GM18505 (cell line): Measurements from ENCODE around the gene ESPN.
"Not testable (repeated sequence)": the region's sequence is repeated elsewhere in the genome, so short reads cannot be mapped to it uniquely, and the experiment has no call there.

ENCODE experiments used
- ATAC-seq: cut with Tn5 transposase; IDR thresholded peaks from one replicate; pipeline ENCODE4 v1.9.1; 2021; ENCODE audit not compliant: unreplicated experiment
- POLR2A ChIP-seq: IDR thresholded peaks from 4 replicates; pipeline ENCODE4 v1.6.1; 2011; ENCODE audit warnings: borderline replicate concordance; ENCODE audit not compliant: insufficient read depth, insufficient read length; ENCODE audit errors: extremely low read depth

ESPN gene

DNA sequence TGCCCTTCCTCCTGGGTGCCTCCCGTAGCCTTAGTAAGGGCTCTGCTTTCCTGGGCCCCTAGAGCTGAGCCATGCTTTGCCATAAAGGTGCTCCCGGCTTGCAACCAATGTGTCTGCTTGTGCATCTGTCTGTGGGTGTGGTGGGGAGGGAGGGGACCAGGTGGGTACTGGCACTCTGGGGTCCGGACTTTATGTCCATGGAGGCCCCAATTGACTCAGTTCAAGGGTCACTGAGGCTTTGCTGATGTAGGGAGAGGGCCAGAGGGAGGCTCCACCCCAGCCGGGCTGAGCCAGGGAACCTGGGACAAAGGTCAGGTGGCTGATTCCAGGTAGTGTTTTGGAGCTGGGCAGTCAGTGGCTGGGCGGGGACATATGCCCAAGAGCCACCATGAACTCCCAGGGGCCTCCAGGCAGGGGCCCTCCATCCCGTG is 26.4 kb downstream of the ESPN start:
- TF ChIP-seq POLR2A = no peak
- ATAC-seq = no peak

DNA sequence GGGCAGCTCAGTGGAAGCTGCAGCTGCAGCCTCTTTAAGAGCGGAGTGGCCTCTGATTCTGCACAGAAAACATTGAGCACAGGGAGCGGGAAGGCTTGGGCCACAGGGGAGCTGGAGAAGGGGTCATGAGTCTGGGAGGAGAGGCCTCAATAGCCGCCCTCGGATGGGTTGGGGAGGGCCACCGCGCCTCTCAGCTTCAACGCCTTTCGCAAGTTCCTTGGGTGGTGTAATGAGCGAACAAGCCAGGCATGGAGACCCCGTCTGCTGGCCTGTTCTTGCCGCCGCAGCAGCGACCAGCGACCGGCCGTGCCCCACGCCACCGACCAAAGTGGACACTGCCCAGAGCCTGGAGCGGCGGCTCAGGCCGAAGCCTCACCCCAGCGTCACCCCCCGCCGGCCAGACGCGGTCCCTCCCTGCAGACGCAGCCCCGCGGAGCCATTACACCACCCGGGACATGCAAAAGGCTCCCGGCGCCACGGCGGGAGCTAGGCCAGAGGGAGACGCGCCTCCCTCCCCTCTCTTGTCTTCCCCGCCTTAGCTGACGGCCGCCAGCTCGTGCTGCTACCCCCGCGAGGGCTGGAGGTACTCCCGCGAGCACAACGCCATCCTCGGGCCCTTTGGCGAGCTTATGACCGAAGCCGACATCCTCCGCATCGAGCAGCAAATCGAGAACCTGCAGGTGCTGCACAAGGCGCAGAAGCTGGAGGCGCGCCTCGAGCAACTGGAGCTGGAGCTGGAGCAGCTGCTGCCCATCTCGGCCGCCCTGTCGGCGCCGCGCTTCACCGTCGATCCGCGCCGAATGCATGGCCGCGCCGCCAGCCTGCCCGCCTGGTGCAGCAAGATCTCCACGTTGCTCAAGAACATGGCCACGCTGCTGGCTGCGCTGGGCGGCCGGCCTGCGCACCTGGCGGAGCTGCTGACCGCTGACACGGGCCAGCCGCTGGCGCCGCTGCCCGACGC is 29.6 kb downstream of the ESPN start:
- not testable (repeated sequence) for ATAC-seq

DNA sequence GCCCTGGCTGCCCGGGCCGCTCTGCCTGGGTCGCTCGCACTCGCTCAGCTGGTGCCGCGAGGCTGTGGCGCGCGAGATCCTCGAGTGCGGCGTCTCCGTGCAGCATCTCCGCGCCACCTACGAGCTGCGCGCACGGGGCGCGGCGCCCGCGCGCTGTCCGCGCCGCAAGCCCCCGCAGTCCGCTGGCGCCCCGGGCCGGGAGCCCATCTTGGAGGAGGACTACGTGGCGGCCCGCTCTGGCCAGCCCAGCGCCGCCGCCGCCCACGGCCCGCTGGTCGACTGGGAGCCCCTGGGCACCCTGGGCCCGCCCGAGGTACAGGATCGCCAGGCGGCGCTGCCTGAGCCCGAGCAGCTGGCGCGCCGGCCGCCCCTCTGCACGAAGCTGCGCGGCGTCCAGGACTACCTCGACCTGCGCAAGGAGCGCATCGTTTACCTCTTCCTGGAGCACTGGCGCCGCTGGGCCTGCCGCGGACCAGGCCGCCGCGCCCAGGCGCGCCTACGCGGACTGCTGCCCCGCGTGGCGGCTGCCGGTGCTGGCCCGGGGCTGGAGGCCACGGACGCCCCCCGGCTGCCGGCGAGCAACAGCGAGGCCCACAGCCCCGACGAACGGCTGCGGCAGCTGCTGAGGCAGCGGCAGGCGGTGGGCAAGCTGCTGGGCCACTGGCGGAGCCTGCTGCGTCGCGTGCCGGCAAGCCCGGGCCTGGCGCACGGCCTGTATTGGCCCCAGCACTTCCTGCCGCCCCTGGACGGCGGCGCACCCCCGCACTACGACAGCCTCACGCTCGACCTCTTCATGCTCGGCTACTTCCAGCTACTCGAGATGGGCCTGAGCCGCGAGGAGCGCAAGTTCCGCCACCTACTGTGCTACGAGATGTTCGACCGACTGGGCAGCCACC is 30.5 kb downstream of the ESPN start:
- TF ChIP-seq POLR2A = no peak
- ATAC-seq = no peak

DNA sequence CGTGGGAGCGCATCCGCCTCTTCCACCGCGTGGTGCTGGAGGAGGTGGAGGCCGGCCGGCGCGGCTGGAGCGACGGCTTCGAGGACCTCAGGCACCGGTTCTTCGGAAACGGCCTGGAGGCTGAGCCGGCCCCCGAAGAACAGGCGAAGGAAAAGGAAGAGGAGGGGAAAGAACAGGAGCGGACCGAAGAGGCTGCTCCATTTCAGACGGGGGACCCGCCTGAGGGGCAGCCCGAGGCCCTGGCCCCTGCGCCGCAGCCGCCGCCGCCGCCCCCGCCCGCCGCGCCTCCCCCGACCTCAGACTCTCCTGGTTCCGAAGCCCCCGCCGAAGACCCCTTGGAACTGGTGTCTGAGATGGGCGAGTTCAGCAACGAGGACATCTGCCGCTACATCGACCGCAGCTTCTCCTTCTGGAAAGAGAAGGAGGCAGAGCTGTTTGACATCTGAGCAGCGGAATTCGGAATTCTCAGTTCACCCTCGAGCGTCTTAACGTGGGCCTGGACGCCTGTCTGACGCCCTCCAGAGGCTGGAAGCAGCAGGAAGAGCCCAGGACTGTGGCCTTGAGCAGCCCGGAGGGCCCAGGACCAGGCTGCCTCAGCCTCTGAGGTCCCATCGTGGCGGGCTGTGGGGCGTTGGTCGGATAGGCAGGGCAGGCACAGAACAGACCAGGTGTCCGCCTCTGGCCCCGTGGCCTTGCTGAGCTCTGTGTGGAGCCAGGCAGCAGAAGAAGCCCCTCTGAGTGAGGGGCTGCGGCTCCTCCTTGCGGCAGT is 31.4 kb downstream of the ESPN start:
- not testable (repeated sequence) for ATAC-seq

DNA sequence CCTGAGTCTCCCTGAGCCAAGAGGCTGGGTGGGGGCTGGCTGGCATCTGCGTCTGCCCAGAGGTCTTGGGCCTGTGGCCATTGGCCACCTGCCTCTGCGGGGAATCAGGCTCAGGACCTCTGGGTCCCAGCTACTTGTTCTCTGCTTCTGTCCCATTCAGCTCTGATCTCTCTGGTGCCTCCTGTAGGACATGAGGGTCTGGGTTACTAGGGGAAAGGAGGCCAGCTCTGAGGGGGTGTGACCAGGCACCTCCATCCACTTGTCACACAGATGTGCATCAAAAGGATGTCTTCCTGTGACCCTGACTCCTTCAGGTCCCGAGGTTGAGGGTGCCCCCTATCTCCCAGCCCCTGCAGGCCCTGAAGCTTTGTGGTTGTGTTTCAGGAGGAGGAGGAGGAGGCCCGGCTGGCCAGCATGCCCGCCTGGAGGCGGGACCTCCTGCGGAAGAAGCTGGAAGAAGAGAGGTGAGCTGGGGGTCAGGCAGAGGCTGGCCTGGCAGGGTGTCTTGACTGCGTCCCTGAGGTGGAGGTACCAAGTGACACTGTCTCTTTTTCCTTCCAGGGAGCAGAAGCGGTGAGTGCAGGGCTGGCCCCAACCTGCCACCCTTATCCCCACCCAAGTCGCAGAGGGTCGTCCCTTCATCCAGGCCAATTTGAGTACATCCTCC is 32.4 kb downstream of the ESPN start:
- no peak for ATAC-seq
- no peak for TF ChIP-seq POLR2A

DNA sequence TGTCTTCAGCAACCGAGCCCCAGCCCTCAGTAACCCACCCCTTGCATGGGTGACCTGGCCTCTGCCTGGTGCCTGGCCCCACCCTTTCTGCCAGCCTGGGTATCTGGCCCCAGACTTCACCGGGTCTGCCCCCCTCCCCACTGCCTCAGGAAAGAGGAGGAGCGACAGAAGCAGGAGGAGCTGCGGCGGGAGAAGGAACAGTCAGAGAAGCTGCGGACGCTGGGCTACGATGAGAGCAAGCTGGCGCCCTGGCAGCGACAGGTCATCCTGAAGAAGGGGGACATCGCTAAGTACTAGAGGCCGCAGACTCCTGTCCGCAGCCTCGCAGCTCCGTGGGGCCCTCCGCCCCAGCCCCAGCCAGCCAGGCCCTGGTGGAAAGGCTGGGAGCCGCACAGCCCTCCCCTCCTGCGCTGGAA is 35.3 kb downstream of the ESPN start:
- TF ChIP-seq POLR2A = no peak
- ATAC-seq = no peak

DNA sequence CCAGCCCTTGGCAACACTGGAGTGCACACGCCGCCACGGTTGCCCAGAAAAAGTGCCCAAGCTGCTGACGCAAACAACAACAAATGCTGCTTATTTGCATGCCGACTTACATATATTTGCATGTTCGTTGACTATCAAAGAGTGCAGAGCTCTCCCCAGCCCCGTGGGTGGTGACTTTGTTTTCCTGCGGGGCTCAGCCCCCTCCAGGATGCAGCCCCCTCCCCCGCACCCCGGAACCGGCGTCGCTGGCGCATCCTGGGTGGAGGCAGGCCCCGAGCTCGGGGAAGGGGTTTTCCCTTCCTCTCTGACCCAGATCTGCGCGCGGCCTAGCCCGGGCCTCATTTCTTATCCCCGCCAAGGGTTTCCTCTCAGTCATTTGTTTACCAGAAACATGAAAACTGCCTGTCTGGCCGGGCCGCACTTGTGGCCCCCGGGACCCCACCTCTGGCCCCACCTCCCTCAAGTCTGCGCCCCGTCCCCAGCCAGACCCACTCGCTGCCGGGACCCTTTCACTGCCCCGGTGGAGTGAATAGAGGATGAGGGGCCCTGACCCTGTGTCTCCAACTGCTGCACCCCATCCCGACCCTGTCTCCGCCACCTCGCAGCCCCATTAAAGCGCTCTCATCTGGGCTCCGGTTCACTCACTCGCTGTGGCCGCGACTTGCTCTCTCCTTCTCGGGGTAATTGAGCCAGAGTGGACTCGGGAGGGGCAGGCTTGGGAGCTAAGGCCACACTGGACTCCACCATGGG is 35.9 kb downstream of the ESPN start:
- TF ChIP-seq POLR2A = no peak
- ATAC-seq = no peak

DNA sequence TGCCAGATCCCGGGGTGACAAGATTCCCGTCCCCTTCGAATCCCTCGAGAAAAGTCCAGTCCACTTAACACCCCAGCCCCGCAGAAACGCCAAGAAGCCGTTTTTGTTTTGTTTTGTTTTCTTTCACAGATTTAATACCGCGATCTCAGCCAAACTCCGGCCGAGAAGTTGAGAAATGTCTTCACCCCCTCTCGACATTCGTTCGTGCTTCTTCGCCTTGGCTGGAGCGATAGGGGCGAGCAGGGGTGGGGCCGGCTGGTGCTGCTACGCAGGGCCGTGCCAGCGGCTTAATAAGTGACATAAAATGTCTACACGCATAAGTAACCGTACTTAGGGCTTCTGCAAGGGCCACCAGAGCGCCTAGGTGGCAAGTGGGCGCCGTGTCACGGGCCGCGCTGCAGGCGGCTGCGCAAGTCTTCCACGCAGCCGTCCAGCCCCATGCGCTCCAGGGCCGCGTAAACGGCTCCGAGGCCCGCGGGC is 36.5 kb downstream of the ESPN start:
- no peak for ATAC-seq
- TF ChIP-seq POLR2A = no peak

DNA sequence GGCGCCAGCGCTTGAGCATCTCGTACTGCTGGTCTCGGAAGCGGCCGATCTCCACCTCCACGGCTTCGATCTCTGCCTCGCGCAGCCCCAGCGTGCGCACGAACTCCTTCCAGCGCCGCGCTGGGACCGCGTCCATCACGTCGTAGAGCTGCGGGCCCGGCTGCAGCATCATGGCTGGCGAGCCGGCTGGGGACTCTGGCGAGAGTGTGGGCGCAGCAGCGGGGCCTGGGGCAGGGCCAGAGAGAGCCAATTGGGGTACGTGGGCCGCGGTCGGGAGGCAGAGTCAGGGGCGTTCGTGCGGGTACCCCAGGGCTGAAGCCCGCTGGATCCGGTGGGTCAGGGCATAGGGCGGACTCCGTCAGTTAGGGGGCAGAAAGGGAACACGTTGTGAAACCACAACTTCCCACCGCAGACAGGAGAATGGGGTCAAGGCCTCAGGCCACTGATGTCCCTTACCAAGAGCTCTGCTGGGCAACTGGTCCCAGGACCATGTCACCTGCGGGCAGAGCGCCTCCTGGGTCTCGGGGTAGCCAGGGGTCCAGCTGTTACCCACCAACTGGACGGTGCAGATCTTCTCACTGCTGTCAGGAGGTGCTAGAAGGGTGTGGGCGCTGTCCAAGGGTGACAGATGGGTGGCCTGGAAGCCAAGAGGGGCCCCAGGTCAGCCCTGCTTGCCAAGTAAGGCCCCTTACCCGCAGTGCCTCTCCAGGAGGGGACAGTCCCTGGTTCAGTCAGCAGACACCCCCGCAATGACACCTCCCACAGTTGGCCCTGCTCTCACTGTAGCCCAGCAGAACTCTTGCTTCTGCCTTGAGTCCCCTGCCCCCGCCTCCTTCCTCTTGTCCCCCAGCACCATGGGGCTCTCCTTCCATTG is 37.2 kb downstream of the ESPN start:
- TF ChIP-seq POLR2A = no peak
- no peak for ATAC-seq

DNA sequence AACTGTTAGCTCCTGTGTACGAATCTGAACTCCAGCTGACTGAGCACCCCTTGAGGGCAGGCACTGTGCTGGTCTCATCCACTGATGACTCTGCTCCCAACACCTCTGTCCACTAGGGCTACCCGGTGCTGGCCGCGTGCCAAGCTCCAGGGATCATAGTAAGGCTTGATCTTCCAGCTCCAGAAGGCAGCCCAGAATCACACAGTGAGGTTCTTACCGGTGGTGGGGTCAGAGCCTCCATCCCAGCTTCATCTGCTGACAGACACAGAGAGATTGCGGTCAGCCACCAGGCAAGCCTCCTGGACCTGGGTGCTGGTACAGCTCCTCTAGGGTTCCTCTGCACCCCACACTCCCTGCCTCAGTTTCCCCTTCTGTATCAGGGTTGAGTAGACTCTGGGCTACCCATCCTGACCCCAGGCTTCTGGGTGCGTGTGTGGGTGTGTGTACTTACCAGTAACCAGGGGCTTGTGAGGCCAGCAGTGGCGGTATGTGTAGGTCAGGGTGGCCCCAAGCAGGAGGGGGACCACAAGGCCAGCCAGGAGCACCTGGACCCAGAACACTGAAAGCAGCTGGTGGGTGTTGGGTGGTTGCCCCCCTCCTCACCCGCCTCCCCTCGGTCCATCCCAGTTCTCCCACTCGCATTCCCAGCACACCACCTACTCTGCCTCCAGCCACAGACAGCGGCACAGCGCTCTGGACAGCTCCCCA is 38.0 kb downstream of the ESPN start:
- no peak for TF ChIP-seq POLR2A
- no peak for ATAC-seq

DNA sequence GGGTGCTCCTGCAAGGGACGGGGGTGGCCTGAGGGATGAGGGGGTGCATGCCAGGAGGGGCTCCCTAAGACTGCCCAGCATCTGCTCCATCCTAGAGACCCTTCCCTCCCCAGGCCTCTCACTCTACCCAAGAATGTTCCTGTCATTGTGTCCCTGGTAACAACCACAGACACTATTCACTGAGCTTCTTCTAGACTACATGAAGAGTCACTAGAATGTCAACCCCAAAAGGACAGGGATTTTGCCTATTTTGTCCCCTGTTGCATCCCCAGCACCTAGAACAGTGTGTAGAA is 38.5 kb downstream of the ESPN start:
- no peak for TF ChIP-seq POLR2A
- ATAC-seq = no peak
